ENCODE results near the gene LIME1. TPM values are rescaled to one million over a fixed set of nuclear protein-coding genes. Genes with fewer than 3 reads are reported as not detected.

The LIME1 gene
- total RNA-seq, 1 donor from 2014 or later = 8.1 TPM

DNA sequence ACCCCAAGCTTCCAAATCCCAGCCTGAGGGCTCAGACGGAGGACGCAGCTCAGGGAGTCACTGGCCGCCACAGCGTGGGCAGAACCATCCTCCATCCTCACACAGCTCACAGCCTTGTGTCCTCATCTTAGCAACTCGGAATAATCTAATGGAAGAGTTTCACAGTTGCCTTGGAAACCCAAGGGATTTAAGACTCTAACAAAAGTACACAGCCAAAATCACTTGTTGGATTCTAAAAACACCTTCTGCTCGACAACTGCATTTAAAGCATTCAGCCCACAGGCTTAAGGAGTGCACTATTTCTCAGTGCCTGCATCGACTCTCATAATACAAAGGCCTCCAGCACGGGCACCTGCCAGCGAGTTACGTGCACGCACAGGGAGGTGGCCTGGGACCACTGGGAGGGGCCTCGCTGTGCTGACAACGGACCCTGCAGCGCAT, 49.2 kb downstream of the LIME1 start:
- no peak for TF ChIP-seq CTCF (IDR thresholded peaks at IDR 0.05; ENCODE audit: unreplicated experiment)
- Mint-ChIP-seq H3K27me3 (ENCODE audit: unreplicated experiment) (peaks cover 4% of the 10 kb centered on the region), H3K27ac (ENCODE audit: unreplicated experiment) (no peak overlapping the region), H3K9me3 (ENCODE audit: unreplicated experiment) (no peaks in the 10 kb centered on the region), H3K36me3 (ENCODE audit: low read depth, unreplicated experiment) (peaks cover 19% of the 10 kb centered on the region), H3K4me3 (ENCODE audit: unreplicated experiment) (no peak overlapping the region), H3K4me1 (ENCODE audit: unreplicated experiment) (no peaks in the 10 kb centered on the region)
- no peak for DNase-seq (ENCODE audit: low spot score)

DNA sequence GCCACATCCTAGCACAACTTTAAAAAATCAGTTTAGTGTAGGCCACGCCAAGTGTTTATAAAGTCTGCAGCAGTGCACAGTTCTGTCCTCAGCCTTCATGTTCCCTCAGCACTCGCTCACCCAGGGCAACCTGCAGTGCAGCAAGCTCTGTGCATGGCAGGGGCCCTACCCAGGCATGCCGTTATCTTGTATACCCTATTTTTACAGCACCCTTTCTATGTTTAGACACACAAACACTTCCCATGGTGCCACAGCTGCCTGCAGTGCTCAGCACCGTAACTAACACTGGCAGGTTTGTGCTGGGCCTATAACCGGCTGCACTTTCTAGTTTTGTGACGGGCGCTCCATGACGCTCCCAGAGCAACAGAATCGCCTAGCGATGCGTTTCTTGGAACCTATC, 50.8 kb downstream of the LIME1 start:
- TF ChIP-seq CTCF (IDR thresholded peaks at IDR 0.05; ENCODE audit: unreplicated experiment) = no peak
- Mint-ChIP-seq H3K27me3 (ENCODE audit: unreplicated experiment) (peaks cover 4% of the 10 kb centered on the region), H3K27ac (ENCODE audit: unreplicated experiment) (no peak overlapping the region)

GRCh38 chr20:63787749-63788148, 51.3 kb downstream of the LIME1 start:
- peak overlapping the region; percentile 67 for H3K27ac Mint-ChIP-seq (ENCODE audit: unreplicated experiment)
- H3K4me1 Mint-ChIP-seq (ENCODE audit: unreplicated experiment) = peaks cover 7% of the 10 kb centered on the region
- no peak for DNase-seq (ENCODE audit: low spot score)
- peaks cover 16% of the 10 kb centered on the region for H3K36me3 Mint-ChIP-seq (ENCODE audit: low read depth, unreplicated experiment)
- H3K9me3 Mint-ChIP-seq (ENCODE audit: unreplicated experiment) = no peaks in the 10 kb centered on the region
- no peak overlapping the region for H3K4me3 Mint-ChIP-seq (ENCODE audit: unreplicated experiment)
- no peak for TF ChIP-seq CTCF (IDR thresholded peaks at IDR 0.05; ENCODE audit: unreplicated experiment)
- H3K27me3 Mint-ChIP-seq (ENCODE audit: unreplicated experiment) = peaks cover 4% of the 10 kb centered on the region

More for the DNA sequence above, 50.8 kb downstream of the LIME1 start:
- peaks cover 16% of the 10 kb centered on the region for H3K36me3 Mint-ChIP-seq (ENCODE audit: low read depth, unreplicated experiment)
- no peaks in the 10 kb centered on the region for H3K9me3 Mint-ChIP-seq (ENCODE audit: unreplicated experiment)
- no peak for DNase-seq (ENCODE audit: low spot score)
- peaks cover 7% of the 10 kb centered on the region for H3K4me1 Mint-ChIP-seq (ENCODE audit: unreplicated experiment)
- H3K4me3 Mint-ChIP-seq (ENCODE audit: unreplicated experiment) = no peak overlapping the region

Other genes starting within 250 kb of the LIME1 start
- 0.31 TPM for gene EEF1A2, start 237.6 kb upstream of the LIME1 start, total RNA-seq (ENCODE audit: unreplicated experiment)
- 151 TPM for gene PPDPF, start 215.9 kb upstream of the LIME1 start, total RNA-seq (ENCODE audit: unreplicated experiment)
- not detected for gene PTK6, start 199.3 kb upstream of the LIME1 start, total RNA-seq (ENCODE audit: unreplicated experiment)
- gene SRMS, start 188.9 kb upstream of the LIME1 start, total RNA-seq (ENCODE audit: unreplicated experiment) = not detected
- gene FNDC11, start 182.5 kb upstream of the LIME1 start, total RNA-seq (ENCODE audit: unreplicated experiment) = 1.3 TPM
- gene HELZ2, start 162.4 kb upstream of the LIME1 start, total RNA-seq (ENCODE audit: unreplicated experiment) = 15.3 TPM
- gene GMEB2, start 109.6 kb upstream of the LIME1 start, total RNA-seq (ENCODE audit: unreplicated experiment) = 11.2 TPM
- 12.8 TPM for gene STMN3, start 83.2 kb upstream of the LIME1 start, total RNA-seq (ENCODE audit: unreplicated experiment)
- 20.2 TPM for gene RTEL1, start 78.4 kb upstream of the LIME1 start, total RNA-seq (ENCODE audit: unreplicated experiment)
- not detected for gene TNFRSF6B, start 40.0 kb upstream of the LIME1 start, total RNA-seq (ENCODE audit: unreplicated experiment)
- gene ARFRP1, start 28.7 kb upstream of the LIME1 start, total RNA-seq (ENCODE audit: unreplicated experiment) = 33.4 TPM
- 34.9 TPM for gene ZGPAT, start 28.6 kb upstream of the LIME1 start, total RNA-seq (ENCODE audit: unreplicated experiment)
- 69.6 TPM for gene SLC2A4RG, start 3.1 kb downstream of the LIME1 start, total RNA-seq (ENCODE audit: unreplicated experiment)
- gene ZBTB46, start 94.6 kb downstream of the LIME1 start, total RNA-seq (ENCODE audit: unreplicated experiment) = 42.1 TPM
- gene ABHD16B, start 124.8 kb downstream of the LIME1 start, total RNA-seq (ENCODE audit: unreplicated experiment) = not detected
- 85.5 TPM for gene TPD52L2, start 128.6 kb downstream of the LIME1 start, total RNA-seq (ENCODE audit: unreplicated experiment)
- 54.4 TPM for gene DNAJC5, start 158.5 kb downstream of the LIME1 start, total RNA-seq (ENCODE audit: unreplicated experiment)
- 40.1 TPM for gene UCKL1, start 219.8 kb downstream of the LIME1 start, total RNA-seq (ENCODE audit: unreplicated experiment)
- 40.8 TPM for gene ZNF512B, start 233.3 kb downstream of the LIME1 start, total RNA-seq (ENCODE audit: unreplicated experiment)
- 5.0 TPM for gene SAMD10, start 243.0 kb downstream of the LIME1 start, total RNA-seq (ENCODE audit: unreplicated experiment)
- 73.4 TPM for gene PRPF6, start 244.5 kb downstream of the LIME1 start, total RNA-seq (ENCODE audit: unreplicated experiment)

Data from endothelial cell (in vitro differentiated cells).